Body of pancreas (tissue), 4 donors: ENCODE measurements around the gene CRYGC. TPM values are rescaled to one million over a fixed set of nuclear protein-coding genes. Genes with fewer than 3 reads are reported as not detected.
"Not testable (repeated sequence)": the region's sequence is repeated elsewhere in the genome, so short reads cannot be mapped to it uniquely, and the experiment has no call there.

Source experiments
- ATAC-seq: fragments of 150-250 bp; one replicate; pipeline ENCODE4 v1.9.1; 2016
- DNase-seq, 4 donors: peaks; one replicate each; pipeline ENCODE4 v3.0.0-alpha.2; 2019
- H3K27ac ChIP-seq, 4 donors: fragments of 200-600 bp; sonication (generic); 1 replicate in 3 of 4; 2 replicates in 1 of 4; pipeline versions ENCODE4 v1.5.1 to v1.6.1; 2016 to 2019; ENCODE audit warnings: mild to moderate bottlenecking in 1 of 4, mixed read lengths in 1 of 4, moderate library complexity in 1 of 4
- H3K27me3 ChIP-seq, 2 donors: fragments of 200-600 bp; sonication (generic); one replicate each; pipeline ENCODE4 v1.6.0; 2016; ENCODE audit warnings: mild to moderate bottlenecking in 1 of 2
- H3K36me3 ChIP-seq, 2 donors: fragments of 200-600 bp; sonication (generic); replicated peaks in 1 of 2; 2 replicates each; pipeline ENCODE4 v1.5.1; 2016; ENCODE audit warnings: low read depth in 2 of 2; ENCODE audit not compliant: insufficient read depth in 1 of 2
- H3K4me1 ChIP-seq: fragments of 200-600 bp; sonication (generic); one replicate; pipeline ENCODE4 v1.6.0; 2016
- H3K4me3 ChIP-seq, 2 donors: fragments of 200-600 bp; sonication (generic); 1 replicate in 1 of 2; 2 replicates in 1 of 2; pipeline ENCODE4 v1.5.1; 2016 to 2019
- H3K9me3 ChIP-seq, 3 donors: fragments of 200-600 bp; sonication (generic); 1 replicate in 2 of 3; 2 replicates in 1 of 3; pipeline ENCODE4 v1.5.1; 2016
- CTCF ChIP-seq, 7 experiments: fragments of 450-650 bp in 4 of 7; fragments of 200-600 bp in 3 of 7; sonication (generic) in 3 of 7; IDR thresholded peaks; one replicate each; pipeline ENCODE4 v1.5.1; 2016 to 2019; ENCODE audit warnings: antibody characterized with exemption in 7 of 7
- POLR2A ChIP-seq, 3 donors: fragments of 450-650 bp; IDR thresholded peaks; one replicate each; pipeline ENCODE4 v1.6.1; 2016; ENCODE audit warnings: antibody characterized with exemption in 3 of 3, mild to moderate bottlenecking in 2 of 3
- WGBS, 2 donors: methylation state at CpG; one replicate each; pipeline ENCODE4 v1.1.5; 2017; 5-methylcytosine and 5-hydroxymethylcytosine counted together
- intact Hi-C: fragments of 100-400 bp; cut with DNase I; formaldehyde crosslinking; loops from one replicate; pipeline ENCODE4 v1.15.1; 2023
- total RNA-seq, 2 donors: library from RNA; depleted of rRNA; stranded (reverse); fragments of >200 nt; gene quantifications; one replicate each; pipeline ENCODE4 v1.1.0, GENCODE V29; 2016

CRYGC gene
- total RNA-seq, 2 donors from 2014 or later: not detected

- no peak for ATAC-seq
Measured at GRCh38 chr2:208146006-208146405, 16.4 kb upstream of the CRYGC start, which contains the start of gene CRYGB. Gene CRYGB (minus strand): TSS chr2:208146158. CDS start chr2:208146120, 38 bp downstream.

GRCh38 chr2:208142925-208143799, 13.5 kb upstream of the CRYGC start:
- H3K36me3 ChIP-seq: no peaks in the 10 kb centered on the region
- no peak overlapping the region for H3K27ac ChIP-seq
- 47 to 54% methylated on average over 12 to 14 of the region's 14 CpGs for WGBS, 2 donors
- DNase-seq (no peak), ATAC-seq (no peak)
- no peaks in the 10 kb centered on the region for H3K27me3 ChIP-seq
- no peaks in the 10 kb centered on the region for H3K4me1 ChIP-seq
- intact Hi-C loops: no loop called here
- H3K4me3 ChIP-seq: no peak overlapping the region
- H3K9me3 ChIP-seq: no peaks in the 10 kb centered on the region
- TF ChIP-seq POLR2A (IDR thresholded peaks at IDR 0.05) (no peak), CTCF (IDR thresholded peaks at IDR 0.05) (no peak)

More at GRCh38 chr2:208146006-208146405, 16.4 kb upstream of the CRYGC start, which contains the start of gene CRYGB:
- TF ChIP-seq CTCF (IDR thresholded peaks at IDR 0.05): no peak
- no peak for TF ChIP-seq POLR2A (IDR thresholded peaks at IDR 0.05)
- Histone ChIP-seq H3K27me3 (no peaks in the 10 kb centered on the region), H3K4me1 (no peaks in the 10 kb centered on the region), H3K4me3 (no peak within 1 kb of the TSS), H3K27ac (no peak within 1 kb of the TSS), H3K9me3 (no peaks in the 10 kb centered on the region), H3K36me3 (no peaks in the 10 kb centered on the region)
- intact Hi-C loops: no loop called here
- 68 to 72% methylated on average over 6 of the region's 6 CpGs for WGBS, 2 donors
- no peak for DNase-seq

- no peaks in the 10 kb centered on the region for H3K36me3 ChIP-seq
- no peak for DNase-seq
- WGBS, 2 donors: 43% methylated on average over 8 of the region's 8 CpGs
- no peaks in the 10 kb centered on the region for H3K9me3 ChIP-seq
- no peak for ATAC-seq
- no peak overlapping the region for H3K4me3 ChIP-seq
- H3K4me1 ChIP-seq: no peaks in the 10 kb centered on the region
- no peak for TF ChIP-seq CTCF (IDR thresholded peaks at IDR 0.05)
- TF ChIP-seq POLR2A (IDR thresholded peaks at IDR 0.05): no peak
- intact Hi-C loops: no loop called here
- no peak overlapping the region for H3K27ac ChIP-seq
- H3K27me3 ChIP-seq: no peaks in the 10 kb centered on the region
Measured at GRCh38 chr2:208142240-208142924, 12.8 kb upstream of the CRYGC start.

- H3K4me1 ChIP-seq: peaks cover 10% of the 10 kb centered on the region
- H3K27me3 ChIP-seq: no peaks in the 10 kb centered on the region
- 86 to 88% methylated on average over 18 of the region's 18 CpGs for WGBS, 2 donors
- H3K27ac ChIP-seq: no peak overlapping the region
- TF ChIP-seq CTCF (IDR thresholded peaks at IDR 0.05) (no peak), POLR2A (IDR thresholded peaks at IDR 0.05) (no peak)
- intact Hi-C loops: no loop called here
- ATAC-seq: no peak
- H3K4me3 ChIP-seq: no peak overlapping the region
- no peak for DNase-seq
- no peaks in the 10 kb centered on the region for H3K9me3 ChIP-seq
- no peaks in the 10 kb centered on the region for H3K36me3 ChIP-seq
Measured at GRCh38 chr2:208139447-208139846, 9.8 kb upstream of the CRYGC start.

- 93 to 94% methylated on average over 7 of the region's 7 CpGs for WGBS, 2 donors
- H3K27ac ChIP-seq, intact Hi-C loops, H3K36me3 ChIP-seq, H3K27me3 ChIP-seq, DNase-seq, H3K4me3 ChIP-seq, H3K9me3 ChIP-seq, ATAC-seq: not testable (repeated sequence)
- peaks cover 10% of the 10 kb centered on the region for H3K4me1 ChIP-seq
Measured at GRCh38 chr2:208138334-208138733, 8.7 kb upstream of the CRYGC start.
